ENCODE measurements around the gene JUNB. TPM values are rescaled to one million over a fixed set of nuclear protein-coding genes. Genes with fewer than 3 reads are reported as not detected.
A peak's percentile ranks its signal among the peaks of the same experiment; 100 is the strongest.

JUNB gene
- total RNA-seq, 1 experiment from 2014 or later: 6.6 TPM

GRCh38 chr19:12833738-12834565, 42.7 kb downstream of the JUNB start (continued):
- 0 out of 2 replicates have a peak, but pooled peaks have one; percentile 54 for TF ChIP-seq E2F5 (CRISPR knock-in tag; IDR thresholded peaks at IDR 0.05)
- TF ChIP-seq TCF7 (CRISPR knock-in tag; IDR thresholded peaks at IDR 0.05; ENCODE audit: low read depth): 0 out of 2 replicates have a peak, but pooled peaks have one; percentile 14
- no peak for TF ChIP-seq STAT6 (CRISPR knock-in tag; conservative IDR thresholded peaks at IDR 0.05; ENCODE audit: low read depth)
- TF ChIP-seq NR2C2 (CRISPR knock-in tag; IDR thresholded peaks at IDR 0.05): no peak
- TF ChIP-seq ZMAT4 (CRISPR knock-in tag; IDR thresholded peaks at IDR 0.05): no peak
- TF ChIP-seq USF2 (CRISPR knock-in tag; IDR thresholded peaks at IDR 0.05): no peak
- no peak for TF ChIP-seq ZNF396 (CRISPR knock-in tag; IDR thresholded peaks at IDR 0.05; ENCODE audit: borderline replicate concordance)
- TF ChIP-seq ZNF425 (CRISPR knock-in tag; conservative IDR thresholded peaks at IDR 0.05): no peak
- no peak for TF ChIP-seq NFATC4 (CRISPR knock-in tag; IDR thresholded peaks at IDR 0.05)
- peak; percentile 75 for TF ChIP-seq HMGXB4 (CRISPR knock-in tag; IDR thresholded peaks at IDR 0.05)
- TF ChIP-seq SMAD3 (CRISPR knock-in tag; IDR thresholded peaks at IDR 0.05; ENCODE audit: borderline replicate concordance): no peak
- peak; percentile 35; the same call in 1 of the 2 replicates for TF ChIP-seq RELA (CRISPR knock-in tag; IDR thresholded peaks at IDR 0.05; ENCODE audit: borderline replicate concordance)
- 0 out of 2 replicates have a peak, but pooled peaks have one; percentile 29 for TF ChIP-seq ZBTB43 (CRISPR knock-in tag; IDR thresholded peaks at IDR 0.05)
- 0 out of 2 replicates have a peak, but pooled peaks have one; percentile 50 for TF ChIP-seq FOXP1 (CRISPR knock-in tag; IDR thresholded peaks at IDR 0.05; ENCODE audit: borderline replicate concordance)
- no peak for TF ChIP-seq KAT7 (CRISPR knock-in tag; IDR thresholded peaks at IDR 0.05; ENCODE audit: borderline replicate concordance)
- peak; percentile 44; the same call in 1 of the 2 replicates for TF ChIP-seq ZNF423 (CRISPR knock-in tag; IDR thresholded peaks at IDR 0.05)
- TF ChIP-seq PRRX2 (CRISPR knock-in tag; IDR thresholded peaks at IDR 0.05): no peak
- TF ChIP-seq CBFB (CRISPR knock-in tag; IDR thresholded peaks at IDR 0.05; ENCODE audit: low read depth): no peak

Data from WTC11 (cell line).